ENCODE data around the gene CFAP107. TPM values are rescaled to one million over a fixed set of nuclear protein-coding genes. Genes with fewer than 3 reads are reported as not detected.
"Not testable (repeated sequence)": the region's sequence is repeated elsewhere in the genome, so short reads cannot be mapped to it uniquely, and the experiment has no call there.

CFAP107 gene
- total RNA-seq: not detected
- total RNA-seq: 0 reads per million in 2 donors

- peaks cover 19% of the 10 kb centered on the region for H3K27me3 Mint-ChIP-seq
- no peak for DNase-seq
- H3K27ac Mint-ChIP-seq: no peak within 1 kb of the TSS
Observed at GRCh38 chr1:12745992-12746323, at the start of gene CFAP107. Gene CFAP107 (plus strand): TSS chr1:12746200. CDS start chr1:12746431, 231 bp downstream.

GRCh38 chr1:12696658-12697057, 49.3 kb upstream of the CFAP107 start:
- peaks cover 60% of the 10 kb centered on the region for H3K27me3 Mint-ChIP-seq
- DNase-seq (no peak), ATAC-seq (no peak)
- H3K27ac Mint-ChIP-seq: no peak overlapping the region
- no peaks in the 10 kb centered on the region for H3K9me3 ChIP-seq (ENCODE audit: control insufficient read depth, low read length, poor library complexity, severe bottlenecking)
- no peak overlapping the region for H3K4me3 Mint-ChIP-seq
- peaks cover 5% of the 10 kb centered on the region for H3K36me3 Mint-ChIP-seq (ENCODE audit: low read depth)
- no peaks in the 10 kb centered on the region for H3K4me1 Mint-ChIP-seq

More at GRCh38 chr1:12745992-12746323, at the start of gene CFAP107:
- no peaks in the 10 kb centered on the region for H3K4me1 Mint-ChIP-seq
- peaks cover 11% of the 10 kb centered on the region for H3K9me3 ChIP-seq (ENCODE audit: control insufficient read depth, low read length, poor library complexity, severe bottlenecking)
- ATAC-seq: no peak
- H3K36me3 Mint-ChIP-seq (ENCODE audit: low read depth): no peaks in the 10 kb centered on the region
- H3K4me3 Mint-ChIP-seq: no peak within 1 kb of the TSS

- Mint-ChIP-seq H3K4me3 (no peak overlapping the region), H3K4me1 (no peaks in the 10 kb centered on the region), H3K36me3 (ENCODE audit: low read depth) (peaks cover 5% of the 10 kb centered on the region), H3K27me3 (peaks cover 60% of the 10 kb centered on the region), H3K27ac (no peak overlapping the region)
- DNase-seq: no peak
- no peak for ATAC-seq
- no peaks in the 10 kb centered on the region for H3K9me3 ChIP-seq (ENCODE audit: control insufficient read depth, low read length, poor library complexity, severe bottlenecking)
Observed at GRCh38 chr1:12697397-12697796, 48.6 kb upstream of the CFAP107 start.

GRCh38 chr1:12703821-12704451, 42.1 kb upstream of the CFAP107 start:
- H3K27me3 Mint-ChIP-seq: peaks cover 30% of the 10 kb centered on the region
- ATAC-seq (no peak), DNase-seq (no peak)
- no peaks in the 10 kb centered on the region for H3K4me1 Mint-ChIP-seq
- no peaks in the 10 kb centered on the region for H3K36me3 Mint-ChIP-seq (ENCODE audit: low read depth)
- no peak overlapping the region for H3K27ac Mint-ChIP-seq
- no peak overlapping the region for H3K4me3 Mint-ChIP-seq
- peaks cover 2% of the 10 kb centered on the region for H3K9me3 ChIP-seq (ENCODE audit: control insufficient read depth, low read length, poor library complexity, severe bottlenecking)

- peaks cover 2% of the 10 kb centered on the region for H3K9me3 ChIP-seq (ENCODE audit: control insufficient read depth, low read length, poor library complexity, severe bottlenecking)
- Mint-ChIP-seq H3K36me3 (ENCODE audit: low read depth) (no peaks in the 10 kb centered on the region), H3K27me3 (peaks cover 38% of the 10 kb centered on the region), H3K27ac (no peak overlapping the region), H3K4me1 (no peaks in the 10 kb centered on the region), H3K4me3 (no peak overlapping the region)
- ATAC-seq (no peak), DNase-seq (no peak)
Observed at GRCh38 chr1:12706061-12706460, 39.9 kb upstream of the CFAP107 start.

GRCh38 chr1:12708396-12709090, 37.5 kb upstream of the CFAP107 start:
- DNase-seq (no peak), ATAC-seq (no peak)
- H3K36me3 Mint-ChIP-seq (ENCODE audit: low read depth): no peaks in the 10 kb centered on the region
- H3K9me3 ChIP-seq (ENCODE audit: control insufficient read depth, low read length, poor library complexity, severe bottlenecking): peaks cover 2% of the 10 kb centered on the region
- peaks cover 58% of the 10 kb centered on the region for H3K27me3 Mint-ChIP-seq
- no peak overlapping the region for H3K27ac Mint-ChIP-seq
- no peaks in the 10 kb centered on the region for H3K4me1 Mint-ChIP-seq
- H3K4me3 Mint-ChIP-seq: no peak overlapping the region

- H3K9me3 ChIP-seq (ENCODE audit: control insufficient read depth, low read length, poor library complexity, severe bottlenecking): peaks cover 2% of the 10 kb centered on the region
- ATAC-seq (no peak), DNase-seq (no peak)
- H3K4me1 Mint-ChIP-seq: no peaks in the 10 kb centered on the region
- no peak overlapping the region for H3K27ac Mint-ChIP-seq
- no peak overlapping the region for H3K4me3 Mint-ChIP-seq
- H3K27me3 Mint-ChIP-seq: peaks cover 63% of the 10 kb centered on the region
- H3K36me3 Mint-ChIP-seq (ENCODE audit: low read depth): no peaks in the 10 kb centered on the region
Observed at GRCh38 chr1:12709091-12709491, 36.9 kb upstream of the CFAP107 start.

- Mint-ChIP-seq H3K27ac (no peak overlapping the region), H3K4me3 (no peak overlapping the region), H3K27me3 (peaks cover 64% of the 10 kb centered on the region), H3K4me1 (no peaks in the 10 kb centered on the region), H3K36me3 (ENCODE audit: low read depth) (no peaks in the 10 kb centered on the region)
- peaks cover 2% of the 10 kb centered on the region for H3K9me3 ChIP-seq (ENCODE audit: control insufficient read depth, low read length, poor library complexity, severe bottlenecking)
- no peak for DNase-seq
- no peak for ATAC-seq
Observed at GRCh38 chr1:12709696-12710095, 36.3 kb upstream of the CFAP107 start.

GRCh38 chr1:12711536-12711935, 34.5 kb upstream of the CFAP107 start:
- peaks cover 73% of the 10 kb centered on the region for H3K27me3 Mint-ChIP-seq
- ATAC-seq (no peak), DNase-seq (no peak)
- H3K4me1 Mint-ChIP-seq: no peaks in the 10 kb centered on the region
- H3K36me3 Mint-ChIP-seq (ENCODE audit: low read depth): no peaks in the 10 kb centered on the region
- peaks cover 2% of the 10 kb centered on the region for H3K9me3 ChIP-seq (ENCODE audit: control insufficient read depth, low read length, poor library complexity, severe bottlenecking)
- H3K4me3 Mint-ChIP-seq: no peak overlapping the region
- no peak overlapping the region for H3K27ac Mint-ChIP-seq

- Mint-ChIP-seq H3K36me3 (ENCODE audit: low read depth) (no peaks in the 10 kb centered on the region), H3K27ac (no peak overlapping the region), H3K4me3 (no peak overlapping the region), H3K27me3 (peaks cover 70% of the 10 kb centered on the region), H3K4me1 (no peaks in the 10 kb centered on the region)
- ATAC-seq: no peak
- DNase-seq: no peak
- peaks cover 2% of the 10 kb centered on the region for H3K9me3 ChIP-seq (ENCODE audit: control insufficient read depth, low read length, poor library complexity, severe bottlenecking)
Observed at GRCh38 chr1:12712076-12712475, 33.9 kb upstream of the CFAP107 start.

GRCh38 chr1:12712929-12713328, 33.1 kb upstream of the CFAP107 start:
- Mint-ChIP-seq H3K4me3 (no peak overlapping the region), H3K27me3 (peaks cover 70% of the 10 kb centered on the region), H3K27ac (no peak overlapping the region), H3K4me1 (no peaks in the 10 kb centered on the region), H3K36me3 (ENCODE audit: low read depth) (no peaks in the 10 kb centered on the region)
- peaks cover 2% of the 10 kb centered on the region for H3K9me3 ChIP-seq (ENCODE audit: control insufficient read depth, low read length, poor library complexity, severe bottlenecking)
- no peak for DNase-seq
- ATAC-seq: no peak

GRCh38 chr1:12713651-12714050, 32.3 kb upstream of the CFAP107 start:
- not testable (repeated sequence) for ATAC-seq; DNase-seq; H3K4me3 Mint-ChIP-seq; H3K4me1 Mint-ChIP-seq; H3K9me3 ChIP-seq (ENCODE audit: control insufficient read depth, low read length, poor library complexity, severe bottlenecking); H3K27ac Mint-ChIP-seq; H3K36me3 Mint-ChIP-seq (ENCODE audit: low read depth)
- H3K27me3 Mint-ChIP-seq: peaks cover 70% of the 10 kb centered on the region

GRCh38 chr1:12714710-12715475, 31.1 kb upstream of the CFAP107 start:
- H3K27me3 Mint-ChIP-seq: peaks cover 78% of the 10 kb centered on the region
- no peak for ATAC-seq
- H3K9me3 ChIP-seq (ENCODE audit: control insufficient read depth, low read length, poor library complexity, severe bottlenecking): no peaks in the 10 kb centered on the region

More at GRCh38 chr1:12714710-12715475, 31.1 kb upstream of the CFAP107 start:
- Mint-ChIP-seq H3K4me3 (no peak overlapping the region), H3K36me3 (ENCODE audit: low read depth) (no peaks in the 10 kb centered on the region), H3K4me1 (no peaks in the 10 kb centered on the region), H3K27ac (no peak overlapping the region)
- DNase-seq: no peak
